Activated CD4-positive, alpha-beta T cell treated with anti-CD3 and anti-CD28 coated beads, Interleukin-2, amount 10 ng/mL, durations not matched to agents 7 days and 5 days (primary cell): ENCODE measurements around the gene CD1C. TPM values are rescaled to one million over a fixed set of nuclear protein-coding genes. Genes with fewer than 3 reads are reported as not detected.
"Not testable (repeated sequence)": the region's sequence is repeated elsewhere in the genome, so short reads cannot be mapped to it uniquely, and the experiment has no call there.

Source experiments
- CTCF ChIA-PET: fragments of 350-600 bp; sonication (Branson Sonifier 250); formaldehyde crosslinking; loops from one replicate; lab custom pipeline; 2021; ENCODE audit warnings: antibody characterized with exemption; lab: Charles Lee
- POLR2A ChIA-PET: fragments of 350-600 bp; sonication (Branson Sonifier 250); formaldehyde crosslinking; loops from one replicate; lab custom pipeline; 2021; ENCODE audit warnings: antibody characterized with exemption; lab: Charles Lee
- DNase-seq: peaks from one replicate; pipeline ENCODE4 v3.0.0-alpha.2; 2020
- H3K27ac Mint-ChIP-seq: one replicate; pipeline ENCODE4 v1.8.0; 2021; ENCODE audit warnings: mild to moderate bottlenecking, moderate library complexity, mixed read lengths
- H3K27me3 Mint-ChIP-seq: one replicate; pipeline ENCODE4 v1.8.0; 2021; ENCODE audit warnings: mixed read lengths
- H3K36me3 Mint-ChIP-seq: one replicate; pipeline ENCODE4 v1.8.0; 2021; ENCODE audit warnings: low read depth, mixed read lengths
- H3K4me1 Mint-ChIP-seq: one replicate; pipeline ENCODE4 v1.8.0; 2021; ENCODE audit warnings: mixed read lengths
- H3K4me3 Mint-ChIP-seq: one replicate; pipeline ENCODE4 v1.8.0; 2021; ENCODE audit warnings: mild to moderate bottlenecking, moderate library complexity, mixed read lengths
- H3K9me3 Mint-ChIP-seq: one replicate; pipeline ENCODE4 v1.8.0; 2021; ENCODE audit warnings: mixed read lengths
- total RNA-seq, 2 experiments: library from RNA; stranded (reverse); gene quantifications; one replicate each; pipeline ENCODE4 v1.2.3, GENCODE V29; 2021

Gene CD1C
- not detected for total RNA-seq

GRCh38 chr1:158289811-158290210 is at the start of gene CD1C:
TSS of gene CD1C (plus strand) at chr1:158289923. CDS start at chr1:158290065, 142 bp downstream.
- Mint-ChIP-seq H3K27ac (no peak within 1 kb of the TSS), H3K4me3 (no peak within 1 kb of the TSS), H3K36me3 (no peaks in the 10 kb centered on the region), H3K9me3 (peaks cover 2% of the 10 kb centered on the region), H3K4me1 (peaks cover 20% of the 10 kb centered on the region), H3K27me3 (no peaks in the 10 kb centered on the region)
- ChIA-PET POLR2A (no interaction called here), CTCF (no interaction called here)
- no peak for DNase-seq

GRCh38 chr1:158246650-158247049 is 43.1 kb upstream of the CD1C start:
- Mint-ChIP-seq H3K9me3 (no peaks in the 10 kb centered on the region), H3K4me3 (no peak overlapping the region), H3K36me3 (peaks cover 2% of the 10 kb centered on the region), H3K27me3 (peaks cover 62% of the 10 kb centered on the region), H3K4me1 (peaks cover 24% of the 10 kb centered on the region), H3K27ac (no peak overlapping the region)
- DNase-seq: peak; percentile 27
- ChIA-PET POLR2A (no interaction called here), CTCF (no interaction called here)

- H3K4me3 Mint-ChIP-seq: peak overlapping the region; percentile 0
- H3K27ac Mint-ChIP-seq: no peak overlapping the region
- no peaks in the 10 kb centered on the region for H3K9me3 Mint-ChIP-seq
- H3K36me3 Mint-ChIP-seq: peaks cover 2% of the 10 kb centered on the region
- POLR2A ChIA-PET: no interaction called here
- peaks cover 24% of the 10 kb centered on the region for H3K4me1 Mint-ChIP-seq
- CTCF ChIA-PET: no interaction called here
- peaks cover 61% of the 10 kb centered on the region for H3K27me3 Mint-ChIP-seq
- peak; percentile 79 for DNase-seq
Observed at GRCh38 chr1:158248118-158248517, 41.6 kb upstream of the CD1C start.

- Mint-ChIP-seq H3K36me3 (peaks cover 2% of the 10 kb centered on the region), H3K4me3 (no peak overlapping the region), H3K9me3 (no peaks in the 10 kb centered on the region), H3K27me3 (peaks cover 59% of the 10 kb centered on the region), H3K27ac (no peak overlapping the region), H3K4me1 (peaks cover 24% of the 10 kb centered on the region)
- ChIA-PET CTCF (no interaction called here), POLR2A (no interaction called here)
- DNase-seq: no peak
Observed at GRCh38 chr1:158248771-158249170, 41.0 kb upstream of the CD1C start.

- peaks cover 24% of the 10 kb centered on the region for H3K4me1 Mint-ChIP-seq
- no peaks in the 10 kb centered on the region for H3K9me3 Mint-ChIP-seq
- peaks cover 53% of the 10 kb centered on the region for H3K27me3 Mint-ChIP-seq
- ChIA-PET POLR2A (no interaction called here), CTCF (no interaction called here)
- H3K4me3 Mint-ChIP-seq: no peak overlapping the region
- no peak for DNase-seq
- H3K27ac Mint-ChIP-seq: no peak overlapping the region
- H3K36me3 Mint-ChIP-seq: peaks cover 2% of the 10 kb centered on the region
Observed at GRCh38 chr1:158249646-158250045, 40.1 kb upstream of the CD1C start.

- H3K36me3 Mint-ChIP-seq: peaks cover 2% of the 10 kb centered on the region
- POLR2A ChIA-PET: interaction anchor here (0.5 kb wide), 1 partner anchor 342 kb away, joined by 11 read pairs; no protein-coding TSS in a partner anchor
Observed at GRCh38 chr1:158251163-158251562, 38.6 kb upstream of the CD1C start.

GRCh38 chr1:158255656-158256055 is 34.1 kb upstream of the CD1C start:
- DNase-seq: no peak
- Mint-ChIP-seq H3K4me1 (peaks cover 3% of the 10 kb centered on the region), H3K36me3 (peaks cover 2% of the 10 kb centered on the region), H3K27ac (no peak overlapping the region), H3K4me3 (no peak overlapping the region), H3K27me3 (peaks cover 31% of the 10 kb centered on the region), H3K9me3 (no peaks in the 10 kb centered on the region)
- CTCF ChIA-PET: interaction anchor here (1.1 kb wide), 1 partner anchor 46 kb away, joined by 3 read pairs; no protein-coding TSS in a partner anchor
- POLR2A ChIA-PET: no interaction called here

More at GRCh38 chr1:158251163-158251562, 38.6 kb upstream of the CD1C start:
- H3K4me3 Mint-ChIP-seq: no peak overlapping the region
- H3K4me1 Mint-ChIP-seq: peaks cover 24% of the 10 kb centered on the region
- DNase-seq: no peak
- CTCF ChIA-PET: interaction anchor here (1.0 kb wide), 1 partner anchor 820 kb away, joined by 3 read pairs; no protein-coding TSS in a partner anchor
- no peak overlapping the region for H3K27ac Mint-ChIP-seq
- peaks cover 43% of the 10 kb centered on the region for H3K27me3 Mint-ChIP-seq
- no peaks in the 10 kb centered on the region for H3K9me3 Mint-ChIP-seq

GRCh38 chr1:158256747-158257146 is 33.0 kb upstream of the CD1C start:
- H3K27ac Mint-ChIP-seq, H3K4me3 Mint-ChIP-seq, H3K36me3 Mint-ChIP-seq, H3K9me3 Mint-ChIP-seq, DNase-seq, POLR2A ChIA-PET, H3K4me1 Mint-ChIP-seq, CTCF ChIA-PET: not testable (repeated sequence)
- H3K27me3 Mint-ChIP-seq: peaks cover 24% of the 10 kb centered on the region

- no peaks in the 10 kb centered on the region for H3K9me3 Mint-ChIP-seq
- ChIA-PET POLR2A (no interaction called here), CTCF (interaction anchor here (0.6 kb wide), 1 partner anchor 1366 kb away, joined by 3 read pairs; no protein-coding TSS in a partner anchor)
- no peak for DNase-seq
- H3K27ac Mint-ChIP-seq: no peak overlapping the region
- H3K4me3 Mint-ChIP-seq: no peak overlapping the region
- peaks cover 26% of the 10 kb centered on the region for H3K27me3 Mint-ChIP-seq
- no peaks in the 10 kb centered on the region for H3K36me3 Mint-ChIP-seq
- H3K4me1 Mint-ChIP-seq: no peaks in the 10 kb centered on the region
Observed at GRCh38 chr1:158257888-158258287, 31.8 kb upstream of the CD1C start.

- DNase-seq: no peak
- Mint-ChIP-seq H3K4me1 (no peaks in the 10 kb centered on the region), H3K4me3 (no peak overlapping the region), H3K9me3 (no peaks in the 10 kb centered on the region), H3K27ac (no peak overlapping the region), H3K27me3 (peaks cover 20% of the 10 kb centered on the region), H3K36me3 (no peaks in the 10 kb centered on the region)
- ChIA-PET POLR2A (no interaction called here), CTCF (no interaction called here)
Observed at GRCh38 chr1:158259117-158259516, 30.6 kb upstream of the CD1C start.

- no peak overlapping the region for H3K4me3 Mint-ChIP-seq
- DNase-seq: no peak
- peaks cover 8% of the 10 kb centered on the region for H3K27me3 Mint-ChIP-seq
- CTCF ChIA-PET: no interaction called here
- no peak overlapping the region for H3K27ac Mint-ChIP-seq
- no peaks in the 10 kb centered on the region for H3K4me1 Mint-ChIP-seq
- POLR2A ChIA-PET: no interaction called here
- H3K9me3 Mint-ChIP-seq: peaks cover 4% of the 10 kb centered on the region
- no peaks in the 10 kb centered on the region for H3K36me3 Mint-ChIP-seq
Observed at GRCh38 chr1:158272681-158273080, 17.0 kb upstream of the CD1C start.

GRCh38 chr1:158274797-158275196 is 14.9 kb upstream of the CD1C start:
- ChIA-PET POLR2A (no interaction called here), CTCF (no interaction called here)
- Mint-ChIP-seq H3K27ac (no peak overlapping the region), H3K36me3 (no peaks in the 10 kb centered on the region), H3K4me1 (no peaks in the 10 kb centered on the region), H3K27me3 (peaks cover 5% of the 10 kb centered on the region), H3K4me3 (no peak overlapping the region), H3K9me3 (no peaks in the 10 kb centered on the region)
- DNase-seq: no peak

- H3K27ac Mint-ChIP-seq, H3K4me3 Mint-ChIP-seq, CTCF ChIA-PET, H3K9me3 Mint-ChIP-seq, DNase-seq, H3K27me3 Mint-ChIP-seq, H3K36me3 Mint-ChIP-seq, POLR2A ChIA-PET: not testable (repeated sequence)
- peaks cover 20% of the 10 kb centered on the region for H3K4me1 Mint-ChIP-seq
Observed at GRCh38 chr1:158282421-158282820, 7.3 kb upstream of the CD1C start.

GRCh38 chr1:158283965-158284364 is 5.8 kb upstream of the CD1C start:
- Mint-ChIP-seq H3K27ac (no peak overlapping the region), H3K4me1 (peaks cover 20% of the 10 kb centered on the region), H3K4me3 (no peak overlapping the region), H3K36me3 (no peaks in the 10 kb centered on the region), H3K9me3 (peaks cover 5% of the 10 kb centered on the region), H3K27me3 (peaks cover 4% of the 10 kb centered on the region)
- DNase-seq: no peak
- CTCF ChIA-PET: no interaction called here
- POLR2A ChIA-PET: no interaction called here
